NB4 (cell line): ENCODE data around the gene ENAH.

Experiments
- DNase-seq: peaks from one replicate; pipeline ENCODE4 v3.0.0; 2010; ENCODE audit warnings: low read depth
- H3K4me3 ChIP-seq: one replicate; pipeline ENCODE4 v1.5.1; 2011; ENCODE audit warnings: mild to moderate bottlenecking, low read depth, low read length, moderate library complexity
- MYC ChIP-seq: IDR thresholded peaks from 2 replicates; pipeline ENCODE4 v1.6.1; 2011; ENCODE audit warnings: low read depth, low read length
- POLR2A ChIP-seq: IDR thresholded peaks from 2 replicates; pipeline ENCODE4 v1.6.1; 2011; ENCODE audit warnings: mild to moderate bottlenecking; ENCODE audit not compliant: insufficient read length; ENCODE audit errors: extremely low read depth
- TF ChIP-seq, protein P1 (sequence below): IDR thresholded peaks from 2 replicates; pipeline ENCODE4 v1.6.1; 2011; ENCODE audit warnings: low read depth, low read length
- TF ChIP-seq, protein P2 (sequence below): IDR thresholded peaks from one replicate; pipeline ENCODE4 v1.5.1; 2012; ENCODE audit warnings: low read depth, low read length

Gene ENAH

GRCh38 chr1:225603538-225604354 lies 49.2 kb downstream of the ENAH start:
- peak; percentile 42 for DNase-seq
- TF ChIP-seq, protein P1, sequence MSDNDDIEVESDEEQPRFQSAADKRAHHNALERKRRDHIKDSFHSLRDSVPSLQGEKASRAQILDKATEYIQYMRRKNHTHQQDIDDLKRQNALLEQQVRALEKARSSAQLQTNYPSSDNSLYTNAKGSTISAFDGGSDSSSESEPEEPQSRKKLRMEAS: no peak
- TF ChIP-seq POLR2A (no peak), MYC (no peak)
- TF ChIP-seq, protein P2, sequence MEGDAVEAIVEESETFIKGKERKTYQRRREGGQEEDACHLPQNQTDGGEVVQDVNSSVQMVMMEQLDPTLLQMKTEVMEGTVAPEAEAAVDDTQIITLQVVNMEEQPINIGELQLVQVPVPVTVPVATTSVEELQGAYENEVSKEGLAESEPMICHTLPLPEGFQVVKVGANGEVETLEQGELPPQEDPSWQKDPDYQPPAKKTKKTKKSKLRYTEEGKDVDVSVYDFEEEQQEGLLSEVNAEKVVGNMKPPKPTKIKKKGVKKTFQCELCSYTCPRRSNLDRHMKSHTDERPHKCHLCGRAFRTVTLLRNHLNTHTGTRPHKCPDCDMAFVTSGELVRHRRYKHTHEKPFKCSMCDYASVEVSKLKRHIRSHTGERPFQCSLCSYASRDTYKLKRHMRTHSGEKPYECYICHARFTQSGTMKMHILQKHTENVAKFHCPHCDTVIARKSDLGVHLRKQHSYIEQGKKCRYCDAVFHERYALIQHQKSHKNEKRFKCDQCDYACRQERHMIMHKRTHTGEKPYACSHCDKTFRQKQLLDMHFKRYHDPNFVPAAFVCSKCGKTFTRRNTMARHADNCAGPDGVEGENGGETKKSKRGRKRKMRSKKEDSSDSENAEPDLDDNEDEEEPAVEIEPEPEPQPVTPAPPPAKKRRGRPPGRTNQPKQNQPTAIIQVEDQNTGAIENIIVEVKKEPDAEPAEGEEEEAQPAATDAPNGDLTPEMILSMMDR: no peak
- no peak overlapping the region for H3K4me3 ChIP-seq

DNA sequence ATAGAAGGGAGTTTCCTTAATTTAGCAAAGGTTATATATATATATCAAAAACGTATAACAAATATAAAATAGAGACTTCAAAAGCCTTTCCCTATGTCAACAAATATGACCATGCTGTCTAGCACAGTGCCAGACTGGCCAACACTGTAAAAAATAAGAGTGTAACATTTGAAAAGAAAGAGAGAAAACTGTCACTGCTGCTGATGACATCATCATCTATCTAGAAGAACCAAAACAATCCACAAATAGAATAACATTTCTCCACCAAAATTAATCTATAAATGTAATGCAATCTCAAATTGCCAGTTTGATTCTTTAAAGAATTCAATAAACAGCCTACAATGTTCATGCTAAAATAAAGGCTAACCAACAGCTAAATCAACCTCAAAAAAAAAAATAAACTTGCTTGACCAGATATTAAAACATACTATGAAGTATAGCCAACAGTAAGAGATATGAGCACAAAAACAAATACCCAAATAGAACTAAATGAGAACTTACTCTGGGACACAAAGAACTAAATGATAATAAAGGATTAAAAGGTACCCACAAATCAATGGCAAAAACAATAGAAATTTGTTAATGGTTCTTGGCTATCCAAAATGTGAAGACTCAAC lies 50.2 kb downstream of the ENAH start:
- TF ChIP-seq, protein P1: no peak
- TF ChIP-seq, protein P2: no peak
- TF ChIP-seq POLR2A: no peak
- no peak for TF ChIP-seq MYC
- no peak for DNase-seq
- no peak overlapping the region for H3K4me3 ChIP-seq

GRCh38 chr1:225601902-225602589 lies 50.9 kb downstream of the ENAH start:
- H3K4me3 ChIP-seq: no peak overlapping the region
- no peak for DNase-seq
- TF ChIP-seq, protein P1: no peak
- TF ChIP-seq, protein P2: no peak
- no peak for TF ChIP-seq MYC
- TF ChIP-seq POLR2A: no peak

- H3K4me3 ChIP-seq: no peak overlapping the region
- DNase-seq: no peak
- TF ChIP-seq, protein P2: no peak
- TF ChIP-seq MYC (no peak), POLR2A (no peak)
- TF ChIP-seq, protein P1: no peak
These were observed 54.1 kb downstream of the ENAH start for GRCh38 chr1:225598847-225599246.

- TF ChIP-seq, protein P2: no peak
- TF ChIP-seq POLR2A (no peak), MYC (no peak)
- TF ChIP-seq, protein P1: no peak
- peak; percentile 38 for DNase-seq
- no peak overlapping the region for H3K4me3 ChIP-seq
These were observed 54.9 kb downstream of the ENAH start for GRCh38 chr1:225597926-225598575.
